Lung (tissue), 12 donors: ENCODE measurements around the gene RAB32. TPM values are rescaled to one million over a fixed set of nuclear protein-coding genes. Genes with fewer than 3 reads are reported as not detected.

Experiments used
- ATAC-seq: fragments of 200-7000 bp; cut with Tn5 transposase; one replicate; pipeline ENCODE4 v1.9.1; 2020; ENCODE audit warnings: moderate number of reproducible peaks; ENCODE audit not compliant: insufficient read depth, low FRiP score
- DNase-seq, 3 donors: peaks; one replicate each; pipeline ENCODE4 v3.0.0-alpha.2; 2013 to 2017
- H3K27ac ChIP-seq, 2 donors: one replicate each; pipeline ENCODE4 v1.5.1; 2013; ENCODE audit warnings: mild to moderate bottlenecking in 2 of 2, moderate library complexity in 2 of 2, control low read depth in 1 of 2, inconsistent platforms in 1 of 2, low read depth in 1 of 2, low read length in 1 of 2
- H3K27me3 ChIP-seq, 3 donors: one replicate each; pipeline ENCODE4 v1.5.1; 2013; ENCODE audit warnings: low read length in 2 of 3; ENCODE audit not compliant: control insufficient read depth in 3 of 3, insufficient read depth in 3 of 3
- H3K36me3 ChIP-seq, 4 donors: one replicate each; pipeline ENCODE4 v1.5.1; 2013; ENCODE audit warnings: low read length in 4 of 4, mild to moderate bottlenecking in 1 of 4, moderate library complexity in 1 of 4; ENCODE audit not compliant: control insufficient read depth in 4 of 4, insufficient read depth in 4 of 4
- H3K4me1 ChIP-seq, 5 donors: one replicate each; pipeline ENCODE4 v1.5.1; 2013; ENCODE audit warnings: low read length in 5 of 5, mild to moderate bottlenecking in 2 of 5, moderate library complexity in 1 of 5; ENCODE audit not compliant: control insufficient read depth in 5 of 5, insufficient read depth in 5 of 5
- H3K4me3 ChIP-seq: one replicate; pipeline ENCODE4 v1.5.1; 2013; ENCODE audit warnings: mild to moderate bottlenecking, control low read depth, moderate library complexity
- H3K9ac ChIP-seq, 2 donors: one replicate each; pipeline ENCODE4 v1.5.1; 2013; ENCODE audit warnings: low read length in 2 of 2, control low read depth in 1 of 2; ENCODE audit not compliant: insufficient read depth in 1 of 2
- H3K9me3 ChIP-seq, 4 donors: one replicate each; pipeline ENCODE4 v1.5.1; 2013; ENCODE audit warnings: low read length in 3 of 4, mild to moderate bottlenecking in 1 of 4, moderate library complexity in 1 of 4; ENCODE audit not compliant: control insufficient read depth in 4 of 4, insufficient read depth in 3 of 4
- CTCF ChIP-seq: IDR thresholded peaks from 2 replicates; pipeline ENCODE4 v1.5.1; 2012; ENCODE audit warnings: mild to moderate bottlenecking; ENCODE audit errors: control extremely low read depth, extremely low read depth
- WGBS, 2 donors: extraction: QIAGEN DNeasy Blood & Tissue Kit; methylation state at CpG; one replicate each; pipeline ENCODE4 v1.1.7; 2013; 5-methylcytosine and 5-hydroxymethylcytosine counted together
- polyA plus RNA-seq, 2 donors: library from polyadenylated mRNA; stranded (reverse); fragments of 200-250 nt; gene quantifications; one replicate each; pipeline ENCODE4 v1.2.1, GENCODE V29; 2013
- total RNA-seq, 2 donors: library from RNA; depleted of rRNA in 1 of 2; stranded (reverse); fragments of >200 nt in 1 of 2; gene quantifications; one replicate each; pipeline ENCODE4 v1.2.1, GENCODE V29; 2014 to 2021
- donor health status: control.
- donor health status: control.
- donor health status: Bipolar disorder and iron deficiency.
- donor health status: healthy.
- donor health status: DM: yes; HTN: yes; CAD: no.

RAB32 gene
- total and polyA plus RNA-seq, 4 donors, result 21.3 to 63.2 (median 26.2) TPM

- ATAC-seq (no peak), DNase-seq (peak; percentile 15 to 47 (median 27))
- no peak overlapping the region for H3K4me3 ChIP-seq
- H3K4me1 ChIP-seq, result peaks cover 0 to 2% (median 0%) of the 10 kb centered on the region in 5 donors
- H3K9me3 ChIP-seq, result peaks cover 0 to 2% (median 0%) of the 10 kb centered on the region in 4 donors
- no peak for TF ChIP-seq CTCF
- no peak overlapping the region for H3K27ac ChIP-seq
- H3K36me3 ChIP-seq, result no peaks in the 10 kb centered on the region
- whole genome bisulfite sequencing, 2 donors, result 37 to 58% methylated on average over 5 of the region's 5 CpGs
- no peaks in the 10 kb centered on the region for H3K27me3 ChIP-seq
- H3K9ac ChIP-seq, result no peak overlapping the region
These were observed 39.2 kb downstream of the RAB32 start for GRCh38 chr6:146582857-146583256.

- DNase-seq (no peak), ATAC-seq (no peak)
- Histone ChIP-seq H3K36me3 (no peaks in the 10 kb centered on the region), H3K27ac (no peak overlapping the region), H3K9ac (no peak overlapping the region), H3K9me3 (peaks cover 0 to 2% (median 0%) of the 10 kb centered on the region in 4 donors), H3K4me3 (no peak overlapping the region), H3K27me3 (no peaks in the 10 kb centered on the region), H3K4me1 (peaks cover 0 to 2% (median 0%) of the 10 kb centered on the region in 5 donors)
- no peak for TF ChIP-seq CTCF
- WGBS, 2 donors, result 61 to 62% methylated on average over 1 of the region's 1 CpG
These were observed 40.3 kb downstream of the RAB32 start for GRCh38 chr6:146583966-146584365.

- no peak overlapping the region for H3K27ac ChIP-seq
- ATAC-seq (no peak), DNase-seq (no peak)
- H3K4me1 ChIP-seq, result peaks cover 0 to 2% (median 0%) of the 10 kb centered on the region in 5 donors
- peaks cover 0 to 2% (median 0%) of the 10 kb centered on the region in 4 donors for H3K9me3 ChIP-seq
- no peak for TF ChIP-seq CTCF
- no peaks in the 10 kb centered on the region for H3K27me3 ChIP-seq
- no peaks in the 10 kb centered on the region for H3K36me3 ChIP-seq
- no peak overlapping the region for H3K9ac ChIP-seq
- H3K4me3 ChIP-seq, result no peak overlapping the region
- WGBS, 2 donors, result 0% methylated on average over 1 of the region's 1 CpG
These were observed 43.8 kb downstream of the RAB32 start for GRCh38 chr6:146587459-146587858.

GRCh38 chr6:146590492-146590891, 46.9 kb downstream of the RAB32 start:
- H3K27ac ChIP-seq, result no peak overlapping the region
- WGBS, 2 donors, result 79 to 100% methylated on average over 1 of the region's 1 CpG
- H3K9me3 ChIP-seq, result no peaks in the 10 kb centered on the region
- no peaks in the 10 kb centered on the region for H3K4me1 ChIP-seq
- no peak for DNase-seq
- no peak overlapping the region for H3K4me3 ChIP-seq
- ATAC-seq, result no peak
- no peaks in the 10 kb centered on the region for H3K36me3 ChIP-seq
- no peak overlapping the region for H3K9ac ChIP-seq
- no peak for TF ChIP-seq CTCF
- H3K27me3 ChIP-seq, result no peaks in the 10 kb centered on the region
